ENCODE data around the gene LARGE1. TPM values are rescaled to one million over a fixed set of nuclear protein-coding genes. Genes with fewer than 3 reads are reported as not detected.

Gene LARGE1
- total and polyA plus RNA-seq, 2 of the 8 experiments (the other 6 are each of a cell fraction or from before 2014, with no cell fraction given) = 43.7 to 83.0 TPM

GRCh38 chr22:33867118-33867866 lies 53.0 kb downstream of the LARGE1 start (continued):
- no peak for TF ChIP-seq E2F6 (IDR thresholded peaks at IDR 0.05)
- TF ChIP-seq KDM1A (IDR thresholded peaks at IDR 0.05; ENCODE audit: borderline replicate concordance, low read length) = no peak
- no peak for TF ChIP-seq CBX8 (IDR thresholded peaks at IDR 0.05; ENCODE audit: borderline replicate concordance, low read depth, low read length)
- TF ChIP-seq EP300 (IDR thresholded peaks at IDR 0.05; ENCODE audit: borderline replicate concordance in 1 of 2, low read depth in 2 of 2, low read length in 2 of 2) = no peak
- no peak for TF ChIP-seq CBX5 (IDR thresholded peaks at IDR 0.05; ENCODE audit: low read depth, low read length)
